Mesenchymal stem cell (in vitro differentiated cells and primary cell): ENCODE results near the gene CADM1.

ENCODE experiments used
- DNase-seq: peaks from one replicate; pipeline ENCODE4 v3.0.0-alpha.2; 2013
- H2AFZ ChIP-seq: one replicate; pipeline ENCODE4 v1.6.1; 2013; ENCODE audit warnings: low read depth, mild to moderate bottlenecking, control low read depth, inconsistent platforms, low read length, moderate library complexity
- H2AK5ac ChIP-seq: 2 replicates; pipeline ENCODE4 v1.6.1; 2013; ENCODE audit warnings: low read length, moderate library complexity, mild to moderate bottlenecking, inconsistent platforms; ENCODE audit not compliant: severe bottlenecking
- H2BK120ac ChIP-seq: one replicate; pipeline ENCODE4 v1.6.1; 2013; ENCODE audit warnings: low read depth, mild to moderate bottlenecking, inconsistent platforms, low read length, moderate library complexity
- H2BK12ac ChIP-seq, 2 experiments: one replicate each; pipeline ENCODE4 v1.6.1; 2013; ENCODE audit warnings: inconsistent platforms in 2 of 2, low read length in 2 of 2, mild to moderate bottlenecking in 2 of 2, moderate library complexity in 2 of 2, control low read depth in 1 of 2
- H2BK15ac ChIP-seq: one replicate; pipeline ENCODE4 v1.6.1; 2013; ENCODE audit warnings: mild to moderate bottlenecking, low read depth, inconsistent platforms; ENCODE audit not compliant: poor library complexity, severe bottlenecking
- H2BK5ac ChIP-seq: 2 replicates; pipeline ENCODE4 v1.6.1; 2013; ENCODE audit warnings: low read depth, mild to moderate bottlenecking, low read length, control low read depth, inconsistent platforms; ENCODE audit not compliant: poor library complexity, severe bottlenecking
- H3K14ac ChIP-seq, 2 experiments: one replicate each; pipeline ENCODE4 v1.6.1; 2013; ENCODE audit warnings: inconsistent platforms in 2 of 2, low read length in 2 of 2, control low read depth in 1 of 2, mild to moderate bottlenecking in 1 of 2, moderate library complexity in 1 of 2
- H3K18ac ChIP-seq, 2 experiments: one replicate each; pipeline ENCODE4 v1.6.1; 2013; ENCODE audit warnings: inconsistent platforms in 2 of 2, low read length in 2 of 2, control low read depth in 1 of 2, low read depth in 1 of 2, mild to moderate bottlenecking in 1 of 2
- H3K23ac ChIP-seq, 2 experiments: one replicate each; pipeline ENCODE4 v1.6.1; 2013; ENCODE audit warnings: inconsistent platforms in 2 of 2, low read length in 2 of 2, mild to moderate bottlenecking in 2 of 2, moderate library complexity in 2 of 2, control low read depth in 1 of 2
- H3K27ac ChIP-seq: 2 replicates; pipeline ENCODE4 v1.5.1; 2013; ENCODE audit warnings: mild to moderate bottlenecking, moderate library complexity, low read length, control low read depth, inconsistent platforms; ENCODE audit not compliant: poor library complexity, severe bottlenecking
- H3K27me3 ChIP-seq, 2 experiments: 2 replicates each; pipeline versions ENCODE4 v1.6.1 to v1.7.0; 2013; ENCODE audit warnings: low read length in 2 of 2, mild to moderate bottlenecking in 2 of 2, moderate library complexity in 2 of 2, control low read depth in 1 of 2, inconsistent platforms in 1 of 2; ENCODE audit not compliant: control insufficient read depth in 1 of 2, insufficient read depth in 1 of 2
- H3K36me3 ChIP-seq, 2 experiments: 2 replicates each; pipeline versions ENCODE4 v1.6.1 to v1.7.0; 2013; ENCODE audit warnings: low read length in 2 of 2, control low read depth in 1 of 2, inconsistent platforms in 1 of 2, low read depth in 1 of 2, mild to moderate bottlenecking in 1 of 2; ENCODE audit not compliant: insufficient read depth in 2 of 2, control insufficient read depth in 1 of 2
- H3K4ac ChIP-seq, 2 experiments: one replicate each; pipeline ENCODE4 v1.6.1; 2013; ENCODE audit warnings: inconsistent platforms in 2 of 2, low read length in 2 of 2, mild to moderate bottlenecking in 2 of 2, moderate library complexity in 2 of 2, control low read depth in 1 of 2, low read depth in 1 of 2
- H3K4me1 ChIP-seq: 2 replicates; pipeline ENCODE4 v1.6.1; 2013; ENCODE audit warnings: low read depth, low read length, control low read depth; ENCODE audit not compliant: control insufficient read depth, insufficient read depth
- H3K4me2 ChIP-seq: 2 replicates; pipeline ENCODE4 v1.6.1; 2013; ENCODE audit warnings: low read length, mild to moderate bottlenecking, inconsistent platforms; ENCODE audit not compliant: poor library complexity, severe bottlenecking
- H3K4me3 ChIP-seq, 2 experiments: 2 replicates each; pipeline versions ENCODE4 v1.5.1 to v1.7.0; 2013; ENCODE audit warnings: low read length in 2 of 2, mild to moderate bottlenecking in 2 of 2, control low read depth in 1 of 2, low read depth in 1 of 2; ENCODE audit not compliant: insufficient read depth in 1 of 2
- H3K79me1 ChIP-seq: replicated peaks from 2 replicates; pipeline ENCODE4 v1.6.1; 2013; ENCODE audit warnings: mild to moderate bottlenecking, control low read depth, low read length, inconsistent platforms; ENCODE audit not compliant: poor library complexity, severe bottlenecking
- H3K9ac ChIP-seq: 2 replicates; pipeline ENCODE4 v1.7.0; 2013; ENCODE audit warnings: mild to moderate bottlenecking, low read length, moderate library complexity
- H3K9me3 ChIP-seq: 2 replicates; pipeline ENCODE4 v1.7.0; 2013; ENCODE audit warnings: mild to moderate bottlenecking, low read length; ENCODE audit not compliant: control insufficient read depth
- H4K8ac ChIP-seq: one replicate; pipeline ENCODE4 v1.6.1; 2013; ENCODE audit warnings: inconsistent platforms, mild to moderate bottlenecking, low read length, moderate library complexity
- H4K91ac ChIP-seq: one replicate; pipeline ENCODE4 v1.6.1; 2013; ENCODE audit warnings: mild to moderate bottlenecking, low read length, inconsistent platforms
- WGBS: methylation state at CpG from one replicate; pipeline ENCODE4 v1.1.7; 2013; ENCODE audit warnings: mixed read lengths; 5-methylcytosine and 5-hydroxymethylcytosine counted together

Gene CADM1

DNA sequence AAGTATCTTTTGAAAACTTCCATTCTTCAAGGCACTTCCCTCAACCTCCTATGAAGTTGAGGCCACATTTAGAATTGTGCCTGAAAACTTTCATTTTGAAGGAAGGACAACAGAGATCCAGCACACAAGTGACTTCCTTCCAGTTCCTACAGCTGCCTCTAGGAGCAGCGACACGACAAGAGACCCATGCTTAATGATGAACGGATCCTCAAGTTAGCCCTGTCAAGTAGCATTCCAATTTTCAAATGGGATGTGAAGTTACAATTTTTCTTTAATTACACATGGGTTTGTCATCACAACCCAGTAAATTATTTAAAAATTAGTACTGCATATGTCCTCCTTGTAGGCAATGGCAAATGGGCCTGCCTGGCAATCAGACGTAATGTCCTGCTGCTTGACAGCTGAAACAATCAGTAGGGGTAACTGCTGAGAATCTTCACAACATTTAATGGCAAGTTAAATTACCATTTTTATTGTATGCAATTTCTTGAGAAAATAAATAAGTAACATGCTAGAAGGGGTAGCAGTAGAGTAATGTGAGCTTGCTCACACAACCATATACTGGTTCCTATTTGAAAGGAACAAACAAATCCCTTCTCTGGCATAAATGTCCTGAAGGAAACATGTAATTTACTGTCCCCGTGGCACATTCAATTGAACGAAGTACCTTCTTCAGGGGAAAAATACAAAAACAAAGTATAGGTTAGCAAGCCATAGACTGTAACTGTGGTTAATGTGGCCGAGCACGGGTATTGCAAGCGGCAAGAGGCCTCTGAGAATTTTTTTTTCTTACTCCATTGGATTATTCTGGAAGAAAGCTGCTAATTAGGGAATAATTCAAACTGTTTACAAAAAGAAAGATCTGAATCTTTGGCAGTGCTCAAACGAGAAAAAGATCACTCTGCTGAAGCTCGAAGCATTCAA is 288.3 kb downstream of the CADM1 start:
- Histone ChIP-seq H2BK5ac (no peak overlapping the region), H3K4me3 (no peak overlapping the region), H2BK15ac (no peak overlapping the region), H3K14ac (no peak overlapping the region), H2AK5ac (no peak overlapping the region), H3K27me3 (no peaks in the 10 kb centered on the region), H4K8ac (no peak overlapping the region), H4K91ac (no peak overlapping the region), H3K4me2 (no peak overlapping the region), H3K4ac (no peak overlapping the region), H3K36me3 (peaks cover 0 to 9% of the 10 kb centered on the region in 2 experiments), H3K4me1 (peaks cover 4% of the 10 kb centered on the region), H2BK12ac (no peak overlapping the region), H3K23ac (no peak overlapping the region), H2BK120ac (no peak overlapping the region), H3K79me1 (peaks cover 2% of the 10 kb centered on the region), H3K18ac (no peak overlapping the region), H3K27ac (no peak overlapping the region), H3K9me3 (no peaks in the 10 kb centered on the region), H2AFZ (no peak overlapping the region), H3K9ac (no peak overlapping the region)
- DNase-seq = peak; percentile 13
- WGBS = 76% methylated on average over 8 of the region's 11 CpGs

- Histone ChIP-seq H3K4ac (no peak overlapping the region), H4K8ac (no peak overlapping the region), H3K27me3 (no peaks in the 10 kb centered on the region), H2AFZ (no peak overlapping the region), H3K79me1 (no peaks in the 10 kb centered on the region), H3K27ac (no peak overlapping the region), H2BK12ac (no peak overlapping the region), H3K23ac (no peak overlapping the region), H2BK15ac (no peak overlapping the region), H3K4me2 (no peak overlapping the region), H3K9me3 (no peaks in the 10 kb centered on the region), H3K36me3 (peaks cover 0 to 9% of the 10 kb centered on the region in 2 experiments), H2BK120ac (no peak overlapping the region), H3K9ac (no peak overlapping the region), H3K18ac (no peak overlapping the region), H2BK5ac (no peak overlapping the region), H3K4me1 (peaks cover 4% of the 10 kb centered on the region), H3K14ac (no peak overlapping the region), H2AK5ac (no peak overlapping the region), H3K4me3 (no peak overlapping the region), H4K91ac (no peak overlapping the region)
- no peak for DNase-seq
- WGBS = over 99% methylated on average over 5 of the region's 7 CpGs
Measured at GRCh38 chr11:115214644-115215234, 289.5 kb downstream of the CADM1 start.

DNA sequence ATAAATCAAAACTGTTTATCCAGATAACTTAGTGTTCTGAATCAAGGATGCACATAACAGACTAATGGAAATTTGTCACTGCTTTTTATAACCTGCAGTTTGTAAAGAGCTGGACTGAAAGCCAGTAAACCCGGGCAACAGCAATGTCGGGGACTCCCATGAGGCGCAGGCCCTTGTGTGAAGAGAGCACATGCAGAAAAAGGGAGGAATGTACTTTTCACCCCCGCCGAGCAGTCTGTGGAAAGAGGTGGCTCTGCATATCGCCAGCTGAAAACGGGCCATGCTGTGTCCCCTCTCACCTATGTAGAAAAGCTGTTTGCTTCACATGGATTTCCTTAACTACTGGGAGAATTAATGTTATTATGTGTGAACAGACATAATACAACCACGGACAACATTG is 291.2 kb downstream of the CADM1 start:
- H2BK12ac ChIP-seq = no peak overlapping the region
- H3K23ac ChIP-seq = no peak overlapping the region
- no peaks in the 10 kb centered on the region for H3K79me1 ChIP-seq
- H2BK120ac ChIP-seq = no peak overlapping the region
- H4K8ac ChIP-seq = no peak overlapping the region
- whole genome bisulfite sequencing = 54% methylated on average over 5 of the region's 8 CpGs
- no peak overlapping the region for H3K18ac ChIP-seq
- no peak for DNase-seq
- no peaks in the 10 kb centered on the region for H3K9me3 ChIP-seq
- no peak overlapping the region for H3K9ac ChIP-seq
- no peak overlapping the region for H2AK5ac ChIP-seq
- no peak overlapping the region for H2AFZ ChIP-seq
- H3K4ac ChIP-seq = no peak overlapping the region
- H3K27ac ChIP-seq = no peak overlapping the region
- no peak overlapping the region for H3K4me3 ChIP-seq
- H3K4me2 ChIP-seq = no peak overlapping the region
- peaks cover 4% of the 10 kb centered on the region for H3K4me1 ChIP-seq
- H3K27me3 ChIP-seq = no peaks in the 10 kb centered on the region
- no peak overlapping the region for H2BK5ac ChIP-seq
- no peak overlapping the region for H4K91ac ChIP-seq
- peaks cover 0 to 14% of the 10 kb centered on the region in 2 experiments for H3K36me3 ChIP-seq
- H3K14ac ChIP-seq = no peak overlapping the region
- no peak overlapping the region for H2BK15ac ChIP-seq

DNA sequence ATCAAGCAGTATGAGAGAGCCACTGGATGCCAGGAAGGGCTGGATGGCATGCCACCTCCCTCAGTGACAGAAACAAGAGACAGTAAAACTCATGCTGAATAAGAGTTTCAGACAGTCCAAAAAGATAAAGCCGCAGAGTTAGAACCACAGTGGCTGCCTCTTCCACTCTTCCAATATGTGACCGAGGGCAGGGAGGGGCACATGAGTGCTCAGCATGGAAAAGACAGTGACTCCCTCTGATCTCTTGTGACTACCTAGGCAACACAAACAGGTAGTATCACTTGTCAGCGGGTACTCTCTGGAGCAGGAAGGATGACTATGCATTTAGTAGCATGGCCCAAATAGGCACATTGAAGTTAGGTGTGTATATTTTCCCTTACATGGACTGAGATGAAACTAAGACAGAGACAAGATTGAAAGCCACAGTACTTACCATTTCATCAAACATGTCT is 295.4 kb downstream of the CADM1 start:
- no peak overlapping the region for H3K9ac ChIP-seq
- H3K27ac ChIP-seq = no peak overlapping the region
- no peak for DNase-seq
- H4K91ac ChIP-seq = no peak overlapping the region
- H2AFZ ChIP-seq = no peak overlapping the region
- H3K9me3 ChIP-seq = no peaks in the 10 kb centered on the region
- H2BK5ac ChIP-seq = no peak overlapping the region
- no peaks in the 10 kb centered on the region for H3K79me1 ChIP-seq
- H2AK5ac ChIP-seq = no peak overlapping the region
- H3K4me3 ChIP-seq = no peak overlapping the region
- H3K27me3 ChIP-seq = no peaks in the 10 kb centered on the region
- H4K8ac ChIP-seq = no peak overlapping the region
- H3K36me3 ChIP-seq = peaks cover 0 to 8% of the 10 kb centered on the region in 2 experiments
- H3K23ac ChIP-seq = no peak overlapping the region
- 95% methylated on average over 3 of the region's 3 CpGs for WGBS
- no peak overlapping the region for H3K14ac ChIP-seq
- H3K4me1 ChIP-seq = no peaks in the 10 kb centered on the region
- no peak overlapping the region for H3K4me2 ChIP-seq
- peak overlapping the region in 1 of 2 experiments; percentile 34 for H3K4ac ChIP-seq
- H2BK120ac ChIP-seq = no peak overlapping the region
- H2BK15ac ChIP-seq = no peak overlapping the region
- no peak overlapping the region for H3K18ac ChIP-seq
- no peak overlapping the region for H2BK12ac ChIP-seq
